Measurements from ENCODE around the gene GAA.

Gene GAA

DNA sequence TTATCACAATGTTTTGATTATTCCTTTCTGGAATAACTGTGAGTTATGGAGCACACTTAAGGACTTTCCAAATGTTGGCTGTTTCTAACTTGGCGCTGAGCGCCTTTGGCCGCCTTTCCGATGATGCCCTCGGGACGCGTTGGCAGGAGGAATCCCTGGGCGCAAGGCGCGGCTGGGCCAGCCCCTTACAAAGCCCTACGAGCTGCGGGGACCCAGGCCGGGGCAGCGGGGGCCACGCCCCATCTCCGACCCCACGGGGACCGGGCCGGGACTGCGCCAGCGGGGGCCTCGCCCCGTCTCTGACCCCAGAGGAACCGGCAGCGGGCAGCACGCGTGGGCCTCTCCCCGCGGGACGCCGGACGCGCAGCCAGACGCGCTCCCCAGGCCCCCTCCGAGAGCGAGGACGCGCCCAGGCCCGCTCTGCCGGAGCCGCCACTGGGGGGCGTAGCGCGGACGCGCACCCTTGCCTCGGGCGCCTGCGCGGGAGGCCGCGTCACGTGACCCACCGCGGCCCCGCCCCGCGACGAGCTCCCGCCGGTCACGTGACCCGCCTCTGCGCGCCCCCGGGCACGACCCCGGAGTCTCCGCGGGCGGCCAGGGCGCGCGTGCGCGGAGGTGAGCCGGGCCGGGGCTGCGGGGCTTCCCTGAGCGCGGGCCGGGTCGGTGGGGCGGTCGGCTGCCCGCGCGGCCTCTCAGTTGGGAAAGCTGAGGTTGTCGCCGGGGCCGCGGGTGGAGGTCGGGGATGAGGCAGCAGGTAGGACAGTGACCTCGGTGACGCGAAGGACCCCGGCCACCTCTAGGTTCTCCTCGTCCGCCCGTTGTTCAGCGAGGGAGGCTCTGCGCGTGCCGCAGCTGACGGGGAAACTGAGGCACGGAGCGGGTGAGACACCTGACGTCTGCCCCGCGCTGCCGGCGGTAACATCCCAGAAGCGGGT is at the start of gene GAA:
TSS of gene GAA (plus strand) at position 571 of the 935 bp plus-strand sequence. CDS start 3,006 bp downstream, outside the sequence.
- peak; percentile 70 for TF ChIP-seq POLR2AphosphoS5 (IDR thresholded peaks at IDR 0.05; ENCODE audit: borderline replicate concordance, low read depth, low read length)
- no peak for TF ChIP-seq EZH2 (IDR thresholded peaks at IDR 0.05)
- Histone ChIP-seq H3K9me3 (ENCODE audit: low read depth, low read length) (no peaks in the 10 kb centered on the region), H3K9ac (ENCODE audit: insufficient read length) (peak within 1 kb of the TSS; percentile 89), H3K4me3 (peak within 1 kb of the TSS; percentile 97), H3K27ac (no peak within 1 kb of the TSS), H3K36me3 (ENCODE audit: insufficient read depth, low read length) (no peaks in the 10 kb centered on the region)
- DNase-seq (ENCODE audit: low read depth, low spot score) = peak; percentile 22

DNA sequence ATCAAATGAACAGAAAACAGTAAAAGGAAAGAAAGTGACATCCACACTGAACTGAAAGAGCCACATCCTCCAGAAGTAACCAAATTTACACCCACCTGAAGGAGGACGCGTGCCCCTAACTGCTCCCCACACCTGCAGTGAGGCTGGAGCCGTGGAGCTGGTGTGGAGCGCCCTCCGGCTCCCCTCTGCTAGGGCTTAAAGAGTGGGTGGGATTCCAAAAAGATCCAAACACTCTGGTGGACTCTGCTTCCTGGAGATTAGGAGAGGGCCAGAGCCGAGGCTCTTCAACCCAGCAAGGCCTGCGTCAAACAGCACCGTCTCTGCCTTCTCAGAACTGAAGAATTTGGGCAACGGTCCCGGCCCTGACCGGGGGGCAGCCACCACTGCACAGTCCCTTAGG is 49.7 kb upstream of the GAA start:
- H3K4me3 ChIP-seq = no peak overlapping the region
- TF ChIP-seq POLR2AphosphoS5 (IDR thresholded peaks at IDR 0.05; ENCODE audit: borderline replicate concordance, low read depth, low read length) (no peak), EZH2 (IDR thresholded peaks at IDR 0.05) (no peak), FOXP2 (optimal IDR thresholded peaks at IDR 0.05; ENCODE audit: control extremely low read depth, extremely low read length, insufficient read depth) (no peak)
- no peak overlapping the region for H3K9ac ChIP-seq (ENCODE audit: insufficient read length)
- no peak for DNase-seq (ENCODE audit: low read depth, low spot score)
- no peak overlapping the region for H3K27ac ChIP-seq
- H3K9me3 ChIP-seq (ENCODE audit: low read depth, low read length) = no peaks in the 10 kb centered on the region
- no peaks in the 10 kb centered on the region for H3K36me3 ChIP-seq (ENCODE audit: insufficient read depth, low read length)

DNA sequence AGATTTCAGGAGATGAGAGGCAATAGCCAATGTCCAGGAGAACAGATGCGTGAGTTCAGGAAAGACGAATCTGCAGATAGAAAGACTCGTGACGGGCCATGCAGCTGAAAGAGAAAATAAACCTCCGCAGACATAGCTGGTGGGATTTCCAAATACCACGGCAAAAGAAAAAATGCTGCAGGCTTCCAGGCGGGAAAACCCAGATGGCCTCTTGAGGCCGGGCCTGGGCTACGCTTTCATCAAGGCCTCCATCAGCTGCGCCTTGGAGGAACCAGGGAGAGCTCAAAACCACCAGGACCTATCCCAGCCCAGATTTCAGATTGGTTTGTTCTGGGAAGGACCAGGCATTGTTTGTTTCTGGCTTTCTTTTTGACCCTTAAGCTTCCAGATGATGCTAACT is 48.3 kb upstream of the GAA start:
- H3K36me3 ChIP-seq (ENCODE audit: insufficient read depth, low read length) = no peaks in the 10 kb centered on the region
- TF ChIP-seq EZH2 (IDR thresholded peaks at IDR 0.05) = no peak
- no peak for TF ChIP-seq FOXP2 (optimal IDR thresholded peaks at IDR 0.05; ENCODE audit: control extremely low read depth, extremely low read length, insufficient read depth)
- no peak for TF ChIP-seq POLR2AphosphoS5 (IDR thresholded peaks at IDR 0.05; ENCODE audit: borderline replicate concordance, low read depth, low read length)
- no peaks in the 10 kb centered on the region for H3K9me3 ChIP-seq (ENCODE audit: low read depth, low read length)
- no peak overlapping the region for H3K4me3 ChIP-seq
- H3K27ac ChIP-seq = no peak overlapping the region
- no peak overlapping the region for H3K9ac ChIP-seq (ENCODE audit: insufficient read length)
- no peak for DNase-seq (ENCODE audit: low read depth, low spot score)

DNA sequence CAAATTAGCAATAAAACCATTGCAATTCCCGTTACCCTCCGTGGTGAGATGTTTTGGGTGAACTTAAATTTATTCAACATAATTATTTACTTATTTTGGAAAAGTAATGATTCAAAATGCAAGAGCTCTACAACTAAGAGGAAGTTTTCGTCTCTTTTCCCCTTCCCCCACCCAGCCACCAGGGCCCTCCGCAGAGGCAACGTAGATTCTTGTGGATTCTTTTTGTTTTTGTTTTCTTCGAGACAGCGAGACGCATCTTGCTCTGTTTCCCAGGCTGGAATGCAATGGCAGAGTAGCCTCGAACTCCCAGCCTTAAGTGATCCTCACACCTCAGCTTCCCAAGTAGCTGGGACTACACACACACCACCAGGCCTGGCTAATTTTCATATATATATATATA is 45.8 kb upstream of the GAA start:
- TF ChIP-seq POLR2AphosphoS5 (IDR thresholded peaks at IDR 0.05; ENCODE audit: borderline replicate concordance, low read depth, low read length) (no peak), EZH2 (IDR thresholded peaks at IDR 0.05) (no peak), FOXP2 (optimal IDR thresholded peaks at IDR 0.05; ENCODE audit: control extremely low read depth, extremely low read length, insufficient read depth) (no peak)
- no peak for DNase-seq (ENCODE audit: low read depth, low spot score)
- Histone ChIP-seq H3K9me3 (ENCODE audit: low read depth, low read length) (no peaks in the 10 kb centered on the region), H3K4me3 (no peak overlapping the region), H3K36me3 (ENCODE audit: insufficient read depth, low read length) (no peaks in the 10 kb centered on the region), H3K27ac (no peak overlapping the region), H3K9ac (ENCODE audit: insufficient read length) (no peak overlapping the region)

DNA sequence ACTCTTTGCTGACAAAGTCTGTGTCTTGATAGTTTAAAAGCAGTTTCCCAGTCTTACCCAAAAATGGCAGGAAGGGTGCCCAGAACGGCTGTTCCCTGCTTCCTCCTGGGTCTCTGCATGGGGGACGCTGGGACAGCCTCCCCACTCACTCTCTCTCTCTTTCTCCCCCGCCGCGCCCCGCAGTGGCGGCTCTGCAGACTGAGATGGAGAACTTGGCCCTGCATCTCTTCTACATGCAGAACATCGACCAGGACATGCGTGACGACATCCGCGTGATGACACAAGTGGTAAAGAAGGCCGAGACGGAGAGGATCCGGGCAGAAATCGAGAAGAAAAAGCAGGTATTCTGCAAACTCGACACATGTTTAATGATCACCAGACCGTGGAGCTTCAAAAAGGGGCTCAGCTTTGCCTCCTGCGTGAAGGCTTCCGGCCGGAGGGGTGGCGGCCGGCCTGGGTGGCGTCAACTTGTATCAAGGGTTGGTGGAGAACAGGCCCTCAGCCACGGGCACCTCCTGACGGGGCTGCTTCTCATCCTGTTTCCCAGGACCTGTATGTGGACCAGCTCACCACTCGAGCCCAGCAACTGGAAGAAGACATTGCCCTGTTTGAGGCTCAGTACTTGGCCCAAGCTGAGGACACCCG is 42.9 kb upstream of the GAA start:
- DNase-seq (ENCODE audit: low read depth, low spot score) = no peak
- H3K36me3 ChIP-seq (ENCODE audit: insufficient read depth, low read length) = no peaks in the 10 kb centered on the region
- no peak overlapping the region for H3K9ac ChIP-seq (ENCODE audit: insufficient read length)
- H3K27ac ChIP-seq = no peak overlapping the region
- no peak overlapping the region for H3K4me3 ChIP-seq
- TF ChIP-seq EZH2 (IDR thresholded peaks at IDR 0.05) = no peak
- TF ChIP-seq FOXP2 (optimal IDR thresholded peaks at IDR 0.05; ENCODE audit: control extremely low read depth, extremely low read length, insufficient read depth) = no peak
- no peak for TF ChIP-seq POLR2AphosphoS5 (IDR thresholded peaks at IDR 0.05; ENCODE audit: borderline replicate concordance, low read depth, low read length)
- H3K9me3 ChIP-seq (ENCODE audit: low read depth, low read length) = no peaks in the 10 kb centered on the region

DNA sequence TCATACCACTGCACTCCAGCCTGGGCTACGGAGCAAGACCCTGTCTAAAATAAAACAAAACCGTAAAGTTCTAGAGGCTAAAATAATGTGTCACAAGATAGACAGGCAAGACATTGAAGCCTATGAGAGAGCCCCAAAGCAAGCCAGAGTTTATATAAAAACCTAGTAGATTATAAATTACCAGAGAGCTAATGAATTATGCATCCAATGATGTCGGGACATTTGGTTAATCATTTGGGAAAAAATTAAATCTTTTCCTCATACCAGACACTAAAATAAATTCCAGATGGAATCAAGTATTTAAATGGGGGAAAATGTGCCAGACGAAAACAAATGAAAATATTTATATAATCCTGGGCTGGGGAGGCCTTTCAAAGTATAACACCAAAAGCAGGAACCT is 40.7 kb upstream of the GAA start:
- Histone ChIP-seq H3K4me3 (no peak overlapping the region), H3K36me3 (ENCODE audit: insufficient read depth, low read length) (no peaks in the 10 kb centered on the region), H3K9ac (ENCODE audit: insufficient read length) (no peak overlapping the region), H3K9me3 (ENCODE audit: low read depth, low read length) (no peaks in the 10 kb centered on the region), H3K27ac (no peak overlapping the region)
- no peak for TF ChIP-seq EZH2 (IDR thresholded peaks at IDR 0.05)
- no peak for TF ChIP-seq POLR2AphosphoS5 (IDR thresholded peaks at IDR 0.05; ENCODE audit: borderline replicate concordance, low read depth, low read length)
- no peak for TF ChIP-seq FOXP2 (optimal IDR thresholded peaks at IDR 0.05; ENCODE audit: control extremely low read depth, extremely low read length, insufficient read depth)
- no peak for DNase-seq (ENCODE audit: low read depth, low spot score)

DNA sequence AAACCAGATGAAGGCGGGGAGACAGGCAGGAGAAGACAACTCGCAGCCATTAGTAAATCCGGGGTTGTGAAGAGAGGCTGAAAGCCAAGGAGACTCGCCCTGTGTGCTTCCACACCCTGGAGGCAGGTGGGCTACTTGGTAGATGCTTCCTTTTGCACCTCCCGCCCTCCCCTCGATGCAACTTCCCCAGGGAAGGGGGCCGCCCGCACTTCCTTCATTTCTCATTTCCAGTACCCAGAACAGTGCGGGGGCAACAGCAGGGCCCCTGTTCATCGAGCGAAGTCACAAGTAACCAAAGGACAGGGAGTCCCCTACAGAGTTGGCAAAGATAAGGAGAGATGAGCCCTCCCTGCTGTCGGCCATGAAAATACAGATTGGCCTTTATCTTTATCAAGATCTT is 40.0 kb upstream of the GAA start:
- TF ChIP-seq FOXP2 (optimal IDR thresholded peaks at IDR 0.05; ENCODE audit: control extremely low read depth, extremely low read length, insufficient read depth) (no peak), POLR2AphosphoS5 (IDR thresholded peaks at IDR 0.05; ENCODE audit: borderline replicate concordance, low read depth, low read length) (no peak), EZH2 (IDR thresholded peaks at IDR 0.05) (no peak)
- Histone ChIP-seq H3K9me3 (ENCODE audit: low read depth, low read length) (no peaks in the 10 kb centered on the region), H3K4me3 (no peak overlapping the region), H3K27ac (no peak overlapping the region), H3K9ac (ENCODE audit: insufficient read length) (no peak overlapping the region), H3K36me3 (ENCODE audit: insufficient read depth, low read length) (no peaks in the 10 kb centered on the region)
- no peak for DNase-seq (ENCODE audit: low read depth, low spot score)

DNA sequence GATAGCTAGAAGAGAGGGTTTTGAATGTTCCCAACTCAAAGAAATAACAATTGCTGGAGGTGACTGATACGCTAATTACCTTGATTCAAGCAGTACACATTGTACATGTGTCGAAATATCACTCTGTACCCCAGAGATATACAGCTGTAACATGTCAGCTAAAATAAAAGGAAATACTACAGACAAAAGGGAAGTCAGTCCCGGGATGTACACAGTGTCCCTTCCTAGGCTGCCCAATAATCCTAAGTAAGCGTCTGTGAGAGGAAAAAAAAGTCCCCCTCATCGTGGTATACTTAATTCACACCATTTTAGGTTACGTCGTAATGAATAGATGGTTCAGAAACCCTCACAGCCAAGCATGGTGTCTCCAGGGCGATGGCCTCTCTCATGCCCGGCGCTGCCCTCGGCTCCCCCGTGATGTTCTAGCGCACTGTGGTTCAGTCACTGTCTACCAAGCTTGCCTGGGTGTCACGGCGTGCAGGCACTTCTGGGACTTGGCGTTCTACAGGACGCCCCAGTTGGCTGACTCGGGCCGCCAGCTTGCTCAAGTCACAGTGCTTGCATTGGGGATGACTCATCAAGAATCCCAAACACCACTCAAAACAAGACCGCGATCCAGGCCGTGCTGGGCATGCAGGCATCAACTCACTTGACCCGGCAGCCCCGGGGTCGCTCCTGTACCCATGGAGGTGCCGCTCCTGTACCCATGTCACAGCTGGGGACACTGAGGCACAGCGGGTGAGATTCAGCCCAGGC is 37.4 kb upstream of the GAA start:
- DNase-seq (ENCODE audit: low read depth, low spot score) = no peak
- no peak for TF ChIP-seq POLR2AphosphoS5 (IDR thresholded peaks at IDR 0.05; ENCODE audit: borderline replicate concordance, low read depth, low read length)
- no peak for TF ChIP-seq EZH2 (IDR thresholded peaks at IDR 0.05)
- TF ChIP-seq FOXP2 (optimal IDR thresholded peaks at IDR 0.05; ENCODE audit: control extremely low read depth, extremely low read length, insufficient read depth) = no peak
- Histone ChIP-seq H3K4me3 (no peak overlapping the region), H3K9me3 (ENCODE audit: low read depth, low read length) (no peaks in the 10 kb centered on the region), H3K27ac (no peak overlapping the region), H3K9ac (ENCODE audit: insufficient read length) (no peak overlapping the region), H3K36me3 (ENCODE audit: insufficient read depth, low read length) (no peaks in the 10 kb centered on the region)
